Esophagus mucosa (tissue), 1 donor: ENCODE measurements around the gene PDS5B. TPM values are rescaled to one million over a fixed set of nuclear protein-coding genes. Genes with fewer than 3 reads are reported as not detected.
"Not testable (repeated sequence)": the region's sequence is repeated elsewhere in the genome, so short reads cannot be mapped to it uniquely, and the experiment has no call there.

ENCODE experiments used
- ATAC-seq: fragments of 200-7000 bp; cut with Tn5 transposase; one replicate; pipeline ENCODE4 v1.9.1; 2020
- total RNA-seq: library from RNA; stranded (reverse); gene quantifications from one replicate; pipeline ENCODE4 v1.2.4, GENCODE V29; 2023
- donor health status: DM: yes; HTN: yes; CAD: no.

The PDS5B gene
- total RNA-seq, 1 donor from 2014 or later = 14.3 TPM

DNA sequence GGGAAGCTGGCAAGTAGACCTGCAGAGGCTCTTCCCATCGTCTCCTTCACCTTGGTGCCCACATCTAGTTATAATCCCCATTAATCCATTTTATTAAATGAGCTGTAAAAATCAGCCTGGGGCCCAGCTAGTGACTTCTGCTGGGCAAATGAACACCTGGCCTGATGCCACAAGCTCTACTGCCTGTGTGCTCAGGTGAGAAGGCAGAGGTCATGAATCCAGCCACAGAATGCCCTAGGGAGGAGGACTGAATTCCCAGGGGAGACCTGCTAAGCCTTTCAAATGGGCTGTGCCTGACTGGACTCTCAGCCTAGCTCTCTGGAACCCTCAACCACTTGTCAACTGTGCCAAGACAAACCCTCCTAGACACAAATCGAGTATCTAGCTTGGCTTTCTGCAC is 74.0 kb downstream of the PDS5B start:
- no peak for ATAC-seq

DNA sequence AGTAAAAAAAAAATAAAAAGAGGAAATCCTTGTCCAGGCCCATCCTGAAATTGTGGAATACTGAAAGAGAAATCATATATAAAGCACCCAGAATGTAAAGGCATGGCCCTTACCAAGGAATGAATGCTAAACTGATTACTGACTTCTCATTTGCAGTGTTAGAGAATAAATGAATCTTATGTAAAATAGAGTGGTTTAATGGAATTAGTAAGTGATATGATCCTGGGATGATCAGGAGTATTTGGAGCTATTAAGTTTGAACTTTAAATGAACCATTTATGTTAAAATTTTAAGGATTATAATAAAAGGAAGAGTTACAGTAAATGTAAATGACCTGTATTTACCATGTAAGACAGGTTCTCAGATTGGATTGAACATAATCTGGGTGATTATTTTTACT is 75.4 kb downstream of the PDS5B start:
- ATAC-seq = no peak

DNA sequence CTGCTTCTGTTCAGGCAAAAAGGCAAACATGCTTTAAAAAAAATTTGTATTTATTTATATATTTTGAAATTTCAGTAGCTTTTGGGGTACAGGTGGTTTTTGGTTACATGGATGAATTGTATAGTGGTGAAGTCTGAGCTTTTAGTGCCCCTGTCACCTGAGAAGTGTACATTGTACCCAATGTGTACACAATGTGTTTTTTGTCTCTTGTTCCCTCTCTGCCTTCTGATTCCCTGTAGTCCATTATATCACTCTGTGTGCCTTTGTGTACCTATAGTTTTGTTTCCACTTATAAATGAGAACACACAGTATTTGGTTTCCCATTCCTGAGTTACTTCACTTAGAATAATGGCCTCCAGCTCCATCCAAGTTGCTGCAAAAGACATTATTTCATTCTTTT is 77.4 kb downstream of the PDS5B start:
- no peak for ATAC-seq

DNA sequence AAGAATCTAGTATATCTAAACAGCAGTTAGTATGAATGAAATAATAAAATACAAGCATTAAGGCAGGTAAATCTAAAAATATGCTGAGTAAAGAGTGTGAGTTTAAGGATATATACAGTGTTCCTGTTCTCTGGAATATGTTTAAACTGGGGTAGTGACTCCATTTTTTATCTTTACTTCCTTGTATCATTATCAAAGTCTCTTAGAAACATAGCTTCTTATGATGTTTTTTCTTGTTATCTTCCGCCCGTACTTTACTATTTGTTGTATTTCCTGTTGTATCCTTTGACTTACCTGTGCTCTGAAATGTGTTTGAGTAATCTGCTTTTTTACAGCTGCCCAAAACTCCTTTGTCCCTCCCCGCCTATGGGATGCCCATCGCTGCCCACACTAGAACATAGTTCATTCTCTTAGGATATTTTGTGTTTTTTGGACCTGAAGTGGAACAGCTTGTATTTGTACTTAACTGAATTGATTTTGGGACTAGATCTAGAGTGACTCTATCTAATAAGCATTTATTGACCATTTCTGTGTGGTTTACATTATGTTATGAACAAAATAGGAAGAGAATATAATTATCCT is 80.8 kb downstream of the PDS5B start:
- ATAC-seq = no peak

DNA sequence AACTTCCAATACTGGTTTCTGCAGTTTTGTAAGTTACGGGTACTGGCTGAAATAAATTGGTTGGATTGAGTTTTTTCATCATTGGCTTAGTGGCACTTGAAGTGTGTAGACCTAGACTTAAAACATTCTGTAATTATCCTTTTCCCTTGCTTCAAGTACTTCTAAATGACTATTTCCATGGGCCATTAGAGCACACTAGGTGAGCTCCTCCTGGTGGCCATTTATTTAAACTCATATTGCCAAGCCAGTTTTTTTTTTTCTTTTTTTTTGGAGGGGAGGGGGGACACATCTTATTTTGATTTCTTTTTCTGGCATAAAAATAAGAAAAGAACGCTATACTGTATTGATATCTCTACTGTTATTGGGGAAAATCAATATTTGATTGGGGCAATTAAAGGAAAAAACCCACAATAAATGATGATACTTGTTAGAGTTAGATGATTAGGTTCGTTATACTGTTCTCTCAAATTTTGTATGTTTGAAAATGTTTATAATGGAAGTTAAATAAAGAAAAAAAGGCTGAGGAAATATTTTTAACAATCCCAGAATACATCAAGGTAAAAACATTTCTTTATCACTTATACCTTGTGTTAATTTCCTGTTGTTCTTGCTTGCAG is 82.9 kb downstream of the PDS5B start:
- no peak for ATAC-seq

DNA sequence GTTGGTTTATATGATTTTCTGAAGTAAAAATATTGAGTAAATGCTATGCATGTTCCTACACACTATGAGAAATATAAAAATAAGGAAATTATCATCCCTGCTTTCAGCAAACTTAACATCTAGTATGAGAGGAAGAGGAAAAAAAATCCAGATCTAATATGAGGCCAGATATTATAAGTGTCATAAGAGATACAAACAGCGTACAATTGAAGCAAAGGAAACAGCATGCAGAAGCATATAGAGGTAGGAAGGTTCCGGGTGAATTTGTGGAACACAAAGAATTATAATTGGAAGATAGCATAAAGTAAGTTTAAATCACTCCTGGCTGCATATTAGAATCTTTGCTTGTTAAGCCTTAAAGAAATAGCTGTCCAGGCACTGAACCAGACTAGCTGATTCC is 88.3 kb downstream of the PDS5B start:
- no peak for ATAC-seq

DNA sequence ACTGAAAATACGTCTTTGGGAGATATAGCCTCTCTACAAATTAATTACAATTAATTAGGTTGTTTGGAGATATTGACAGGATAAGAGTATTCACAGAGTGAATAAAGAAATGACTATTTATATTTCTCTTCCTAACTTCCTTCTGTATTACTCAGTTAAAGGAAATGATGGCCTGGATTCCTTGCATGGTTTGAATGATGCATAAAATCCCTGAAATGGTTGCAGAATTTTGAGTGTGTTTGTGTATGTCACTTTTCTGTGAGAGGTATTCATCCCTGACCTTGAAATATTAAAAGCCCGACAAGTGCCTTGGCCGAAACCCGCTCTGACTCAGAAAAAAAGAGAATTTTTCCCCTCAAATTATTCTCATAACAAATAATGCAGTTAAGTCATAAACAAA is 90.0 kb downstream of the PDS5B start:
- ATAC-seq = no peak

DNA sequence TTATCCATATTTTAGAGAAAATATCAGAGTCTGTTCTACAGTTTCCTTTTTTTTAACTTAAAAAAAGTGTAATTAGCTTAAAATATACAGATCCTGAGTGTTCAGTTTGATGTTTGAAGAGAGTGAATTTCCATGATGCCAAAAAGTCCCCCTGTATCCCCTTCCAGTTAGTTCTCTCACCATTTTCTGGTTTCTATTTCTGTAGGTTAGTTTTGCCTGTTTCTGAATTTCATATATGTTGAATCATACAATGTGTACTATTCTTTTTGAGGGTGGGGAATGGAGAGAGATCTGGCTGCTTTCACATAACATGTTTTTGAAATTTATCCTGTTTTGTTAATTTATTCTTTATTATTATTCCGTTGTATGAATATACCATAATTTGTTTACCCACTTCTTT is 95.9 kb downstream of the PDS5B start:
- no peak for ATAC-seq

DNA sequence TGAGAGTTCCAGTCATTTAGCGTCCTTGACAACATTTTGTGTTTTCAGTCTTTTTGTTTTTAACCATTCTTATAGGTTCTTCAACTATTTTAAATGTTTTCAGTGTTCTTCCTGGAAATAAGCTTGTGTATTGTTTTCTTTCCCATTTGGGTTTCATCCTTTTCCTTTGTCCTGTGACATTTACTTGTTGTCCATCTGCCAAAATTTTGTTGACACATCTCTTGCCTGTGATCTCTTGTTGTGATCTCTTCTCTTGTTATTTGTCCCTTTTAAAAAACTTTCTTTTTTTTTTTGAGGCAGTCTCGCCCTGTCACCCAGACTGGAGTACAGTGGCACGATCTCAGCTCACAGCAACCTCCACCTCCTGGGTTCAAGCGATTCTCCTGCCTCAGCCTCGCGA is 96.5 kb downstream of the PDS5B start:
- ATAC-seq = no peak

DNA sequence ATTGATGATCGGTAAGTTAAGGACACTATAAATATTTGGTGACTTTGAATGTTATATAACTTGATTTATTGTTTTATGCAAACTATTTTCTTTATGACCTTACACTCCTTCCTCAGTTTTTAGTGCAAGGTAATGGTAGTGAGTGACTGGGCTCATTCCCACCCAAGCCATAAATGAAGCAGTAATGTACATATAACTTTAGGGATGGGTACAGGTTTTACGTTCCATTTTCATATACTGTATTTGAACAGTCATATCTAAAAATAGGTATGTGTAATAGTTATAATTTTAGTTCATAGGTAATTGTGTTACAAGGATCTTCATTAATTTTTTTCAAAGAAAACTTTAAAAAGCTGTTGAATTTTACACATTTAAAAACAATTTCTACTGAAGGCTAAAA is 101.0 kb downstream of the PDS5B start:
- ATAC-seq = no peak

DNA sequence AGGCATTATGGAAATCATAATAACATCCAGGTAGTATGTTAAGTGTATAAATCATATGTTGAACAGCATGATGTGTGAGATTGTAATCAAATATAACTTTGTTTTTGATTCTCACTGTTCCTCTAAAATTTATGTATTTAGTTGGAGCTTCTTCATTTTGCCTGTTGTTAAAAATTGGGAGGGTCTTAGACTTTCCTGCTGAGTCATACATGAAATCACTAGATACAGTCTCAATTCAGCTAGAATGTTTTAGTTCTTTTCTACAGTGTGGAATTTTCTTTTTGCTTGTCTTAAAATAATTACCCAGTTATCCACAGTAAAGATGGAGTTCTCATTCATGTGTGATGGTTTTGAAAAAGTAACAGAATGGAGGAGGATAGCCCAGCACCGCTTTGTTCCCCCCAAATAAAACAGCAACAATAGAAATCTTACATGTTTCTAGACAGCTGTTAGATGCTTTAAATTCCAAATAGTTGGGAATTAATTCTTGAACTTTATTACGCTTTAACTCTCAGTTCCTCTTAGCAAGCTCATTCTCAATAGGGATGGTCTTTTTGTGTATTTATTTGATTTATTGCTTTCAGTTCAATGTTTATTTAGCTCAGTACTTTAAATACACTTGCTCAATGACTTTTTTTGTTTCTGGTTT is 109.5 kb downstream of the PDS5B start:
- no peak for ATAC-seq

DNA sequence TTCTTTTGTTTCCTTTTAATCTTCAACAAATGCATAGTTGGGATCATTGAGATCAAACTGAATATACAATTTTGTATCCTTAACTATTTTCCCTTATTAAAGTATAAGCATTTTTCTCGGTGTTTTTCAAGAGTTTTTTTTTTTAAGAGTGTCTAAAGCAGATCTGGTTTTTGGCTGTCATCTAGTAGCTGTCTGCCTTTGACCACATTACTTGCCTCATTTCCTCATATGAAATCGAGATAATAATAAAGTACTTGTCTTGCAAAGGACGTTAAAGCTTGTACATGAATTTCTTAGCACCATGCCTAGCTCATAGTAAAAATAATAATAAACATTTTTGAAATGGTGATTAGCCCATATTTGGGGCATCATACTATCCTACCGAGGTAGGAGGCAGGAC is 121.2 kb downstream of the PDS5B start:
- no peak for ATAC-seq

DNA sequence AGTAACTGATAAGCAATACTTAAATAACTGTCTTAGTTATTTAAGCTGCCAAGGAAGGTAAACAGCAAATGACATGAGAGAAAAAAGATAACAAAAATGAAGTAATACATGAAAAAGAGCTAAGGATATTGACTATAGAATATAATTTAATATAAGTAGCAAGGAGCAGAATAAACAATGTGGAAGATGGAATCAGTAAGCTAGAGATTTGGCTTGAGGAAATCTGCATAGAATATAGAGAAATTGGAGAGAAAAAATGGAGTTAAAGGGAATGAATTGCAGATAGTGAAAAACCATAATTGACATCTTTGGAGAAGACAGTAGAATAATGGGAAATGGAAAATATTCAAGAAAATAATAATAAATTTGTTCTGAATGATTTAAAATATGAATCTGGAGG is 127.1 kb downstream of the PDS5B start:
- no peak for ATAC-seq

DNA sequence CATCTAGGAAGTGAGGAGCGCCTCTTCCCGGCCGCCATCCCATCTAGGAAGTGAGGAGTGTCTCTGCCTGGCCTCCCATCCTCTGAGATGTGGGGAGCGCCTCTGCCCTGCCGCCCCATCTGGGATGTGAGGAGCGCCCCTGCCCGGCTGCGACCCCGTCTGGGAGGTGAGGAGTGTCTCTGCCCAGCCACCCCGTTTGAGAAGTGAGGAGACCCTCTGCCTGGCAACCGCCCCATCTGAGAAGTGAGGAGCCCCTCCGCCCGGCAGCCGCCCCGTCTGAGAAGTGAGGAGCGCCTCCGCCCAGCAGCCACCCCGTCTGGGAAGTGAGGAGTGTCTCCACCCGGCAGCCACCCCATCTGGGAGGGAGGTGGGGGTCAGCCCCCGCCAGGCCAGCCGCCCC is 129.9 kb downstream of the PDS5B start:
- ATAC-seq = not testable (repeated sequence)

DNA sequence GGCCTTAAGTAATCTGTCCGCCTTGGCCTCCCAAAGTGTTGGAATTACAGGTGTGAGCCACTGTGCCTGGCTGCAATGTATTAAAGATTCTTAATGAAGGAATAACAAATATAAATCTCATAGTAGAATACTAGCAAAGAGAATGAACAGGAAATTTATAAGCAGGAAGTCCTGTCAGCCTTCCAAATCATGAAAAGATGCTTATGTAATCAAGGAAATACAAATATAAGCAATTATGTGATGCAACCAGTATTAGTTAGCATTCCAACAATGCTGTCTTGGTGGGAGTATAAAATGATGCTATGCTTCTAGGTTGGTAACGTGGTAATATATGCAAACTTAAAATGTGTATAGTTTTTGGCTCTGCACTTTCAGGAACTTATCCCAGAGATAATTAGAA is 133.8 kb downstream of the PDS5B start:
- ATAC-seq = no peak

DNA sequence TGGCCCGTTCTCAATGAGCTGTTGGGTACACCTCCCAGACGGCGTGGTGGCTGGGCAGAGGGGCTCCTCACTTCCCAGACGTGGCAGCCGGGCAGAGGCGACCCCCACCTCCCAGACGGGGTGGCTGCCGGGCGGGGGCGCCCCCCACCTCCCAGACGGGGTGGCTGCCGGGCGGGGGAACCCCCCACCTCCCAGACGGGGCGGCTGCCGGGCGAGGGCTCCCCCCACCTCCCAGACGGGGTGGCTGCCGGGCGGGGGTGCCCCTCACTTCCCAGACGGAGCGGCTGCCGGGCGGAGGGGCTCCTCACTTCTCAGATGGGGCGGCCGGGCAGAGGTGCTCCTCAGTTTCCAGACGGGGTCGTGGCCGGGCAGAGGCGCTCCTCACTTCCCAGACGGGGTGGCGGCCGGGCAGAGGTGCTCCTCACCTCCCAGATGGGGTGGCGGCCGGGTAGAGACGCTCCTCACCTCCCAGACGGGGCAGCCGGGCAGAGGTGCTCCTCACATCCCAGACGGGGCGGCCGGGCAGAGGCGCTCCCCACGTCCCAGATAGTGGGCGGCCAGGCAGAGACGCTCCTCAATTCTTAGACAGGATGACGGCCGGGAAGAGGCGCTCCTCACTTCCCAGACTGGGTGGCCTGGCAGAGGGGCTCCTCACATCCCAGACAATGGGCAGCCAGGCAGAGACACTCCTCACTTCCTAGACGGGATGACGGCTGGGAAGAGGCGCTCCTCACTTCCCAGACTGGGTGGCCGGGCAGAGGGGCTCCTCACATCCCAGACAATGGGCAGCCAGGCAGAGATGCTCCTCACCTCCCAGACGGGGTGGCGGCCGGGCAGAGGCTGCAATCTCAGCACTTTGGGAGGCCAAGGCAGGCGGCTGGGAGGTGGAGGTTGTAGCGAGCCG is 135.1 kb downstream of the PDS5B start:
- ATAC-seq = not testable (repeated sequence)

DNA sequence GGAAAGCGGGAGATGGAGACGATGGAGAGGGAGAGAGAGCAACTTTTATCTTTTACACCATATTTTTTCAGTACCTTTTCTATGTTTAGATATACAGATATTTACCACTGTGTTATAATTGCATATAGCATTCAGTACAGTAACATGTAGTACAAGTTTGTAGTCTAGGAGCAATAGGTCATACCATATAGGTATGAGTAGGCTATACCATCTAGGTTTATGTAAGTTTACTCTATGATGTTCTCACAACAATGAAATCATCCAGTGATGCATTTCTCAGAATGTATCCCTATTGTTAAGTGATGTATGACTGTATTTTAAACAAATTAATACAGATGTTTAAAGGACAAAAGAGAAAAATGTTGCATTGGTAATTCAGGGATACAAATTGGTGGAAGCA is 136.1 kb downstream of the PDS5B start:
- ATAC-seq = no peak

DNA sequence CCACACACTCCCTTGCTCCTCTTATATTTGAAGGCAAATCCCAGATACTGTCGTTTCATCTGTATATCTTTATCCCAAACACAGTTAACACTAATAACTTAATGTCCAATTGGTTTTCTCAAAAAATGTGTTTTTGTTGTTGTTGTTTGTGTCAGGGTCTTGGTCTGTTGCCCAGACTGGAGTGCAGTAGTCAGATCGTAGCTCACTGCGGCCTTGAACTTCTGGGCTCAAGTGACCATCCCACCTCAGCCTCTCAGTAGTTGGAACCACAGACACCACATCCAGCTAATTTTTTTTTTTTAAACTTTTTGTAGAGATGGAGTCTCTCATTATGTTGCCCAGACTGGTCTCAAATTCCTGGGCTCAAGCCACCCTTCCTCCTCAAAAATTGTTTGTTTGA is 137.7 kb downstream of the PDS5B start:
- no peak for ATAC-seq

DNA sequence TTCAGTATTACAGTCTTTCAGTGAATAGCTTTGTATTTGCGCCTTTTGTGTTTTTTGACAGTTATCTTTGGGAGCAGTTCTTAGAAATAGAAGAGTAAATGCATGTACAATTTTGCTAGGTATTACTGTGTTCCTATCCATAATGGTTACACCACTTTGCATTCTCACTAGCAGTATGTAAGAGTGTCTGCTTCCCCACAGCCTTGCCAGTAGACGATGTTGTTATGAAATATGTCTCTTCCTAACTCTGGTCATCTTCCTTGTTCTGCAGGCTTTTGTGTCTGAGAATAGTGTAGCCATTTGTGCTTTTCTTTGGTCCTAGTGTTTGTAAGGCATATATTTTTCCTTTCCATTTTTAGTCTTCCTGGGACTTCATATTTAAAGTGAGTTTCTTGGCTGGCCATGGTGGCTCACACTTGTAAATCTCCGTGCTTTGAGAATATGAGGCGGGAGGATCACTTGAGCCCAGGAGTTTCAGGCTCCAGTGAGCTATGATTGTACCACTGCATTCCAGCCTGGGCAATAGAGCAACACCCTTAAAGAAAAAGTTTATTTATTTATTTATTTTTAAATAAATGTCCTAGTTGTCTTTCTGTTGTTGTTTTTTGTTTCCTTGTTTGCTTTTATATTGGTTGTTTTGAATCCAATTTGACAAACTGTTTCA is 140.3 kb downstream of the PDS5B start:
- ATAC-seq = no peak

DNA sequence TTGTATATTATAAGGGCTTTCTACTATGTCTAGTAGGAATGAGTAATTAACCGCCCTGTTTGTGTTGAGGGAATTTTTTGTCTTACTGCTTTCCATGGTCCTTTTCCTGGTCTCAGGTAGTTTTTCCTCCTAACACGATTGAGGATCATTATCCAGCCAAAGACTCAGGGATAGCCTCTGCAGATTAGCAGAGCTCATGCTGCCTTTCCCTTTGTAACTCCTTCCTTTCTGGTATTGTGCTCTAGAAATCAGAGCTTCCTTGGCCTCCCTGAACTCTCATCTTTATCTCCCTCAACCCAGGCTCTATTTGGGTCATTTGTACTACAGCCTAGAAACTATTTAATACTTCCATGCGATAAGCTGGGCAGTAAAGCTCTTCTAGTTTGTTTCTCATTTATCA is 142.1 kb downstream of the PDS5B start:
- no peak for ATAC-seq

DNA sequence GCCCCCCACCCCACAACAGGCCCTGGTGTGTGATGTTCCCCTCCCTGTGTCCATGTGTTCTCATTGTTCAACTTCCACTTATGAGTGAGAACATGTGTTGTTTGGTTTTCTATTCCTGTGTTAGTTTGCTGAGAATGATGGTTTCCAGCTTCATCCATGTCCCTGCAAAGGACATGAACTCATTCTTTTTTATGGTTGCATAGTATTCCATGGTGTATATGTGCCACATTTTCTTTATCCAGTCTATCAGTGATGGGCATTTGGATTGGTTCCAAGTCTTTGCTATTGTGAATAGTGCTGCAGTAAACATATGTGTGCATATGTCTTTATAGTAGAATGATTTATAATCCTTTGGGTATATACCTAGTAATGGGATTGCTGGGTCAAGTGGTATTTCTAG is 142.8 kb downstream of the PDS5B start:
- not testable (repeated sequence) for ATAC-seq

DNA sequence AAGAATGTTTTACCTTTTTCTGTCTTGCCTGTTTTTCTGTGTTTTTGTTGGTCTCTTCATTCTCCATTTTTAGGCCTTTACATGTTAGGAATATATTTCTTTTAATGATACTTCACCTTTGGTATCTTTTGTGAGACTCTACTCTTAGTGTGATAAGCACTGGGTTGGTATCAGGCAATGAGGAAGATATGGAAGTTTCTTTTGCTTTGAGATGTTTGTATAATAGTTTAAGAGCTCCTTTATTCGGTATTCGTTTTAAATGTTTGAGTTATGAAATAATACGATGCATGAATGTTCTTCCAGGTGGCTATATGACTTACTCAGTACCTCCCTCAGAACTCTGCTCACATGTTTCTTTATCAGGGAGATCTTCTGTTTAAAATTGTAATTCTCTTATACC is 144.8 kb downstream of the PDS5B start:
- no peak for ATAC-seq

DNA sequence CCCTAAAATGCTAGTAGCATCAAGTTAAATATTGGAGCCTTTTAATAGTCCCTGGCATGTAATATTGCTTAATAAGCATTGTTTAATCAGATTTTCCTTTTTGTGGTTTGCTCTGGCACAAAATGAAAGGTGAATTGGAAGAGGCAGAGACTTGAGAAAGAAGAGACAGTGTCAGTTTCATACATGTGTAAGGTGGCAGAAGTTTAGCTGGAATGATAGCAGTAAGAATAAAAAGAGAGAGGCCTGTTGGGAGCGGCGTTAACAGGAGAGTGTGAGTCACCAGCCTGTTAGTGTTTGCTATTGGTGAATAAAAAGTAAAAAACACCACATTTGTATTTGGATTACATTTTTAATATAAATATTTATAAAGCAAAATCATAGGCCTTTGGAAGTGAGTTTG is 145.3 kb downstream of the PDS5B start:
- ATAC-seq = peak; percentile 43
